CD4-positive, alpha-beta T cell treated with Interleukin-15 for 4 hours (primary cell): ENCODE data around the gene SLC23A3.
"Not testable (repeated sequence)": the region's sequence is repeated elsewhere in the genome, so short reads cannot be mapped to it uniquely, and the experiment has no call there.

Experiments
- DNase-seq: peaks from one replicate; pipeline ENCODE4 v3.0.0-alpha.2; 2020; ENCODE audit warnings: low spot score

Gene SLC23A3

GRCh38 chr2:219204425-219205164 is 34.8 kb upstream of the SLC23A3 start:
- no peak for DNase-seq

GRCh38 chr2:219201331-219201730 is 31.5 kb upstream of the SLC23A3 start:
- DNase-seq: not testable (repeated sequence)

GRCh38 chr2:219200502-219201326 is 30.9 kb upstream of the SLC23A3 start:
- peak; percentile 30 for DNase-seq

GRCh38 chr2:219199470-219200211 is 29.8 kb upstream of the SLC23A3 start:
- DNase-seq: no peak

- DNase-seq: no peak
These were observed 29.1 kb upstream of the SLC23A3 start for GRCh38 chr2:219198974-219199373.

GRCh38 chr2:219197388-219197787 is 27.6 kb upstream of the SLC23A3 start:
- no peak for DNase-seq

- DNase-seq: no peak
These were observed 17.1 kb upstream of the SLC23A3 start for GRCh38 chr2:219186754-219187456.

GRCh38 chr2:219184121-219184520 is 14.3 kb upstream of the SLC23A3 start:
- DNase-seq: no peak

GRCh38 chr2:219183151-219183772 is 13.4 kb upstream of the SLC23A3 start:
- no peak for DNase-seq

- no peak for DNase-seq
These were observed 12.7 kb upstream of the SLC23A3 start for GRCh38 chr2:219182331-219183150.

GRCh38 chr2:219181531-219181930 is 11.7 kb upstream of the SLC23A3 start:
- no peak for DNase-seq

GRCh38 chr2:219180961-219181360 is 11.1 kb upstream of the SLC23A3 start:
- DNase-seq: no peak

- no peak for DNase-seq
These were observed 10.0 kb upstream of the SLC23A3 start for GRCh38 chr2:219179601-219180465.

GRCh38 chr2:219178377-219179175 is 8.7 kb upstream of the SLC23A3 start:
- DNase-seq: peak; percentile 23

GRCh38 chr2:219177552-219178376 is 7.9 kb upstream of the SLC23A3 start, which contains the start of gene RETREG2:
TSS of gene RETREG2 (plus strand) at chr2:219178275. CDS start at chr2:219178353, 78 bp downstream.
- peak; percentile 89 for DNase-seq

- DNase-seq: peak; percentile 85
These were observed 7.2 kb upstream of the SLC23A3 start, which contains the start of gene CNPPD1 for GRCh38 chr2:219176818-219177551. TSS of gene CNPPD1 (minus strand) at chr2:219176925. CDS start at chr2:219176828, 97 bp downstream.
